RWPE1 (cell line): ENCODE data around the gene MACROD1.

ENCODE experiments used
- CTCF ChIA-PET: fragments of 350-600 bp; sonication (Branson Sonifier 250); formaldehyde crosslinking; extraction: SDS; loops from one replicate; lab custom pipeline; 2021; lab: Yijun Ruan, JAX
- POLR2A ChIA-PET: fragments of 400-600 bp; formaldehyde crosslinking; extraction: SDS; loops from one replicate; lab custom pipeline; 2020; ENCODE audit warnings: antibody characterized with exemption; ENCODE audit not compliant: low non-redundant PET; lab: Yijun Ruan, JAX
- DNase-seq: peaks from one replicate; pipeline ENCODE4 v3.0.0; 2012; ENCODE audit warnings: low spot score
- H3K27ac ChIP-seq: fragments of 450-650 bp; 2 replicates; pipeline ENCODE4 v1.5.1; 2017
- CTCF ChIP-seq: fragments of 450-650 bp; conservative IDR thresholded peaks from 2 replicates; pipeline ENCODE4 v1.5.1; 2017; ENCODE audit warnings: low read depth, mild to moderate bottlenecking

Gene MACROD1

DNA sequence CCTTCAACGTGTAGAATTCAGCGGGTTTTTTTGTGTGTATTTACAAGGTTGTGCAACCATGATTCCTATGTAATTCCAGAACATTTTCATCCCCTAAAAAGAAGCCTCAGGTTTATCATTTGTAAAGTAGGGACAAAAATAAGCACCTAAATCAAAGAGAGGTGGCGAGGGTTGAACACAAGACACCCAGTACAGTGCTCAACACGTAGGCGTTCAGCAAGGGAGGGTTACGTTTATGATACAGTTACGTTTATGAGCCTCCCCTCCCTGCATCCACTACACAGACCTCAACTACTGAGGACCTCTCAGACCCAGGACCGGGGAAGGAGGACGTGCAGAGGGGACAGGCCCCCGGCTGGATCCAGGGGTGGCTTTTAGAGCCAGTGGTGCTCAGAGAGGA lies 85.5 kb downstream of the MACROD1 start:
- TF ChIP-seq CTCF, result no peak
- DNase-seq, result no peak
- 0 out of 2 replicates have a peak overlapping the region, but pooled peaks have one; percentile 8 for H3K27ac ChIP-seq

DNA sequence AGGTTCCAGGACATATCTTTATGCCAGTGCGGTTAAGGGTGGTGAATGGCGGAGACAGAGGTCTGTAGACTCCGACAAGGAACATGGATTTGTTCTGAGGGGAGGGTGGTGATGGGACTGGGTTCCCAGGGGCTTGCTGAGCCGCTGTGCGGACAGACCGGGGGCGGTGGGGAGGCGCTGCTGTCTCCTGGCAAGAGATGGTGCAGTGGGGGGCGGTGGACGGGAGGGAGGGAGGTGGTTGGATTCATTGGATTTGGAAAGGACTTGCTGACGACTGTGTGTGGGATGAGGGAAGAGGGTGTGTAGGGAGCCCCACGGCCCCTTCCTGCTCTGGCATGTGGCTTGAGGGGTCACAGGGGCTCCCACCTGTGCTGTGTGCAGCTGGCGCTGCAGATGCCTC lies 87.0 kb downstream of the MACROD1 start:
- POLR2A ChIA-PET, result no interaction called here
- no peak overlapping the region for H3K27ac ChIP-seq
- TF ChIP-seq CTCF, result no peak
- CTCF ChIA-PET, result no interaction called here
- DNase-seq, result no peak

More for the DNA sequence above, 85.5 kb downstream of the MACROD1 start:
- CTCF ChIA-PET, result no interaction called here
- POLR2A ChIA-PET, result no interaction called here

DNA sequence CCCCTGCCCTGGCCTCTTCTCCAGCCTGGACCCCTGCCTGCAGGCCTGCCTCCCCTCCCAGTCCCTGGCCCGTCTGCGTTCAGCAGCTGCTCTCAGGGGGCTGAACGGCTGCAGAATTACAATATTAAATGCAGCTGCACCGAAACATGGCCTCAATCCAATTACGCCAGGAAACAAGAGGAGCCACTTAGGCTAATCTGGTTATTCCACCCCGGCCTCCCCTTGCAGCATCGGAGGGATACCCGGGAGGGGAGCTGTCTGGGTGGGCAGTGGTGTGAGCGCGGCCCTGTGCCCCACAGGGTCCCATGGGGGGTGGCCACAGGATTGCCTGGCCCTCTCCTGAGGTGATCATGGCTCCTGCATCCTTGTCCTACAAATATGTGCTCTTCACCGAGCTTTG lies 87.6 kb downstream of the MACROD1 start:
- TF ChIP-seq CTCF, result no peak
- DNase-seq, result no peak
- ChIA-PET POLR2A (no interaction called here), CTCF (no interaction called here)
- no peak overlapping the region for H3K27ac ChIP-seq

DNA sequence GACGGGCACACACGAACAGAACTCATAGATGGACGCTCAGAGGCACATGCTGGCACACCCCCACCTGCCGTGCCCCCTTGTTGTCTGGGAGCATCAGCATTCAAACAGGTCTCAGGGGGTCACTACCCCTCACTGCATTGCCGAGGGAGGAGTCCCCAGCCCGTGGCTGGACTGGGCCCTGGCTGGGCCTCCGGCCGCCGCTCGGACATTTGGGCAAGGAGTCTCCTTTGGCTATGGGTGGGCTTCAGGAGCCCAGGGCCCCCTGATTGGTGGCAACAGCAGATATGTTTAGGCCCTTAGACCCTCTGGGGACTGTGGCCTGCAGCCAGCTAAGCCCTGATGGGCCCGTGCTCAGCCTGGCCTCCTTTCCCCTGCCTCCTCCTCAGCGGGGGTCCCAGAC lies 88.3 kb downstream of the MACROD1 start:
- ChIA-PET CTCF (interaction anchor here (0.6 kb wide), 1 partner anchor 73 kb away, joined by 3 read pairs; no protein-coding TSS in a partner anchor), POLR2A (no interaction called here)
- no peak for TF ChIP-seq CTCF
- no peak overlapping the region for H3K27ac ChIP-seq
- no peak for DNase-seq

DNA sequence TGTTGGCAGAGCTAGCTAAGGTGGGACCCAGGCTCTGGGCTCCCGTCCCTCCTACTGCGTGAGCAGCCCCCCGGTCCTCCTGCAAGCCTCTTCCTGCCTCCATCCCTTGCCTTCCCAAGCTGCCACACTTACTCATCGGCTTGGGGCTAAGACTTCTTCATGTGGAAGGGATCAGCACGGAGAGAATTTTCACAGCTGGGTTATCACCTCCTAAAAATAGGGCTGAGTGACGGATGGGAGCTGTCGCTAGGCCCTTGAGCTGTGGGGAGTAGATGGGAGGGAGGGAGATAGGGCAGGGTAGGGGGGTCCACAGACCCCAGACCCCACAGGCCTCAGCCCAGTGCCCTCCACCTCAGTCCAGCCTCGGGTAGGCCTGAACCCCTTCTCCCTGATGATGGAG lies 89.2 kb downstream of the MACROD1 start:
- CTCF ChIA-PET, result no interaction called here

DNA sequence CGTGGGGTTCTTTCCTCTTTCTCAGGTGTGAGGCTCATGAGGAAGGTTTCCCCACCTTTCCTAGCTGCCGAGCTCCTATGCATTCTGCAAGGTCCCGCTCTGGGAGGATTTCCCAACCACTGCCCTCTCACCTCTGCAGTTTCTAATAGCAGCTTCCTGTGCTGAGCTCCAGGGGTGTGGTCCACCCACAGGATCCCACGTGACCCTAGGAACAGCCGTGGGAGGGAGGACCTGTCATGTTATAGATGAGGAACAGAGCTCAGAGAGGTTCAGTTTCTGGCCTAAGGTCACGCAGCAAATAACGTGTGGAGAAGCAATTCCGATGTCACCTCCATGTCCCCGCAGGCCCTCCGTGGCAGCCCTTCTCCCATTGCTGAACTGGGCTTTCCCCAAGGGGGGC lies 91.7 kb downstream of the MACROD1 start:
- peak overlapping the region; percentile 16 for H3K27ac ChIP-seq
- ChIA-PET CTCF (interaction anchor here (1.5 kb wide), 1 partner anchor 14 kb away, joined by 4 read pairs; no protein-coding TSS in a partner anchor), POLR2A (no interaction called here)
- peak; percentile 56 for DNase-seq
- no peak for TF ChIP-seq CTCF

More for the DNA sequence above, 89.2 kb downstream of the MACROD1 start:
- POLR2A ChIA-PET, result no interaction called here
- no peak for DNase-seq
- H3K27ac ChIP-seq, result no peak overlapping the region
- no peak for TF ChIP-seq CTCF
